Astrocyte (in vitro differentiated cells and primary cell): ENCODE data around the gene SNPH.

Source experiments
- CTCF ChIP-seq: IDR thresholded peaks from 2 replicates; pipeline ENCODE4 v1.5.1; 2011; ENCODE audit warnings: low read depth, mild to moderate bottlenecking, inconsistent platforms, low read length, moderate library complexity; ENCODE audit not compliant: insufficient read depth
- EZH2 ChIP-seq: IDR thresholded peaks from 2 replicates; pipeline ENCODE4 v1.6.1; 2012; ENCODE audit warnings: mild to moderate bottlenecking, low read length, inconsistent platforms; ENCODE audit not compliant: insufficient read depth

- TF ChIP-seq CTCF: no peak
- no peak for TF ChIP-seq EZH2
Measured at GRCh38 chr20:1306316-1307135, 40.4 kb downstream of the SNPH start.
